ENCODE results near the gene USP3. TPM values are rescaled to one million over a fixed set of nuclear protein-coding genes. Genes with fewer than 3 reads are reported as not detected.

The USP3 gene
- polyA plus RNA-seq, 1 of the 3 experiments (the other 2 are of a cell fraction) = 9.3 TPM

DNA sequence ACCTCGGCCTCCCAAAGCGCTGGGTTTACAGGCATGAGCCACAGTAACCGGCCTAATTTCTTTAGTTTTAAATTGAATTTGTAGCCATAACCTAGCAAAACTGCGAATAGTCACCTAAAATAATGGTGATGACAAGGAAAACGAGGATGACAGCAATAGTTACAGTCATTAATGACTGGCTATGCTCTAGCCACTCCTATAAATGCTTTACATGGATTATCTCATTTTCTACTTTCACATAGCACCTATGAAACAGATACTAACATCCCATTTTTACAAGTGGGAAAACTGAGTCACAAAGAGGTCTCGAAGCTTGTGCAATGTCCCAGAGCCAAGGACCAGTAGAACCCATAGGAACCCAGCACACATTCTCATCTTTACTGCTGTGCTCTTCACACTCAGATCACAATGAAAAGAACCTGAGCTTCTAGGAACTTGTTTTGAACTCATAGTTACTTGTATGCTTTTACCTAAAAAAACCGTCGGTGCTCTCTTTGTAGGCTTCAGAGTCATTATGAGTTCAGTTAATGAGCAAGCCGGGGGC, 132.2 kb downstream of the USP3 start:
- TF ChIP-seq YY1 (IDR thresholded peaks at IDR 0.05; ENCODE audit: low read depth) (no peak), SMC3 (IDR thresholded peaks at IDR 0.05; ENCODE audit: low read depth, low read length) (no peak), NFIC (IDR thresholded peaks at IDR 0.05; ENCODE audit: borderline replicate concordance) (no peak), EZH2phosphoT487 (IDR thresholded peaks at IDR 0.05; ENCODE audit: borderline replicate concordance, low read depth) (no peak), MXI1 (IDR thresholded peaks at IDR 0.05; ENCODE audit: low read depth, low read length) (no peak), FOSL2 (IDR thresholded peaks at IDR 0.05; ENCODE audit: borderline replicate concordance, low read depth) (no peak)
- TF ChIP-seq, protein P1, sequence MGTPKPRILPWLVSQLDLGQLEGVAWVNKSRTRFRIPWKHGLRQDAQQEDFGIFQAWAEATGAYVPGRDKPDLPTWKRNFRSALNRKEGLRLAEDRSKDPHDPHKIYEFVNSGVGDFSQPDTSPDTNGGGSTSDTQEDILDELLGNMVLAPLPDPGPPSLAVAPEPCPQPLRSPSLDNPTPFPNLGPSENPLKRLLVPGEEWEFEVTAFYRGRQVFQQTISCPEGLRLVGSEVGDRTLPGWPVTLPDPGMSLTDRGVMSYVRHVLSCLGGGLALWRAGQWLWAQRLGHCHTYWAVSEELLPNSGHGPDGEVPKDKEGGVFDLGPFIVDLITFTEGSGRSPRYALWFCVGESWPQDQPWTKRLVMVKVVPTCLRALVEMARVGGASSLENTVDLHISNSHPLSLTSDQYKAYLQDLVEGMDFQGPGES (IDR thresholded peaks at IDR 0.05; ENCODE audit: low read depth, low read length) = no peak
- TF ChIP-seq, protein P2, sequence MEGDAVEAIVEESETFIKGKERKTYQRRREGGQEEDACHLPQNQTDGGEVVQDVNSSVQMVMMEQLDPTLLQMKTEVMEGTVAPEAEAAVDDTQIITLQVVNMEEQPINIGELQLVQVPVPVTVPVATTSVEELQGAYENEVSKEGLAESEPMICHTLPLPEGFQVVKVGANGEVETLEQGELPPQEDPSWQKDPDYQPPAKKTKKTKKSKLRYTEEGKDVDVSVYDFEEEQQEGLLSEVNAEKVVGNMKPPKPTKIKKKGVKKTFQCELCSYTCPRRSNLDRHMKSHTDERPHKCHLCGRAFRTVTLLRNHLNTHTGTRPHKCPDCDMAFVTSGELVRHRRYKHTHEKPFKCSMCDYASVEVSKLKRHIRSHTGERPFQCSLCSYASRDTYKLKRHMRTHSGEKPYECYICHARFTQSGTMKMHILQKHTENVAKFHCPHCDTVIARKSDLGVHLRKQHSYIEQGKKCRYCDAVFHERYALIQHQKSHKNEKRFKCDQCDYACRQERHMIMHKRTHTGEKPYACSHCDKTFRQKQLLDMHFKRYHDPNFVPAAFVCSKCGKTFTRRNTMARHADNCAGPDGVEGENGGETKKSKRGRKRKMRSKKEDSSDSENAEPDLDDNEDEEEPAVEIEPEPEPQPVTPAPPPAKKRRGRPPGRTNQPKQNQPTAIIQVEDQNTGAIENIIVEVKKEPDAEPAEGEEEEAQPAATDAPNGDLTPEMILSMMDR (IDR thresholded peaks at IDR 0.05) = no peak
- CTCF ChIA-PET = interaction anchor here (1.0 to 1.5 kb wide), 2 partner anchors 27 to 36 kb away, joined by 3 read pairs; no protein-coding TSS in a partner anchor
- H3K36me3 ChIP-seq (replicated peaks in 1 of 2; ENCODE audit: control insufficient read depth in 1 of 2, insufficient read depth in 2 of 2, low read length in 1 of 2) = peaks cover 60 to 87% of the 10 kb centered on the region in 2 experiments

DNA sequence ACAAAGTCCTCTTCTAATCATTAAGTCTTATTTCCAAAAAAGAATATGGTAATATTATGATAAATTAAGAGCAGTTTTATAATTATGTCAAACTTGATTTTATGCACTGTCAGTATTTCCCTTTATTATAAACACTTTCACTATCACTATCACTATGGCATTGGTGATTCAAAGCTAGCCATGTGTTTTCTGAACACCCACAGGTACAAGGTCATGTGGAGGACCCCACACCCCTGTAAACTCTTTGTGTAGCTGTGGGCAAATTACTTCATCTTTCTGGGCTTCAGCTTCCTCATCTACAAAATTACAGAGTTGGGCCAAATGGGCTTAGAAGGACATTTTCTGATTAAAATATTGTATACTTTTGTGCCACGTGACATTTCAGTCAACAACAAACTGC, 134.4 kb downstream of the USP3 start:
- H3K27me3 ChIP-seq (ENCODE audit: insufficient read depth) = no peaks in the 10 kb centered on the region
- CTCF ChIA-PET = interaction anchor here (0.7 to 2.7 kb wide), 2 partner anchors 28 to 368 kb away, joined by 3 to 10 read pairs; no protein-coding TSS in a partner anchor
- no peak overlapping the region for H3K4me3 ChIP-seq (ENCODE audit: low read depth in 2 of 2, low read length in 1 of 2)
- H3K27ac ChIP-seq (ENCODE audit: low read depth in 2 of 2, low read length in 1 of 2) = no peak overlapping the region; a peak in 1 of 4 replicates
- H3K9ac ChIP-seq = no peak overlapping the region
- H3K4me1 ChIP-seq (ENCODE audit: control insufficient read depth in 1 of 2, insufficient read depth in 2 of 2, low read depth in 1 of 2, low read length in 1 of 2) = no peaks in the 10 kb centered on the region
- H3K9me3 ChIP-seq = no peaks in the 10 kb centered on the region
- peaks cover 67 to 88% of the 10 kb centered on the region in 2 experiments for H3K36me3 ChIP-seq (replicated peaks in 1 of 2; ENCODE audit: control insufficient read depth in 1 of 2, insufficient read depth in 2 of 2, low read length in 1 of 2)
- TF ChIP-seq EP300 (IDR thresholded peaks at IDR 0.05; ENCODE audit: borderline replicate concordance in 1 of 2, low read depth in 1 of 2, low read length in 1 of 2) (no peak), SMC3 (IDR thresholded peaks at IDR 0.05; ENCODE audit: low read depth, low read length) (no peak), GABPA (IDR thresholded peaks at IDR 0.05; ENCODE audit: low read depth) (no peak), SIN3A (IDR thresholded peaks at IDR 0.05; ENCODE audit: borderline replicate concordance, low read depth, low read length) (no peak), POLR2AphosphoS5 (IDR thresholded peaks at IDR 0.05; ENCODE audit: low read depth, low read length) (no peak), MXI1 (IDR thresholded peaks at IDR 0.05; ENCODE audit: low read depth, low read length) (no peak), RCOR1 (IDR thresholded peaks at IDR 0.05; ENCODE audit: low read length) (no peak), CHD2 (IDR thresholded peaks at IDR 0.05; ENCODE audit: low read length, partially characterized antibody) (no peak)
- TF ChIP-seq, protein P3, sequence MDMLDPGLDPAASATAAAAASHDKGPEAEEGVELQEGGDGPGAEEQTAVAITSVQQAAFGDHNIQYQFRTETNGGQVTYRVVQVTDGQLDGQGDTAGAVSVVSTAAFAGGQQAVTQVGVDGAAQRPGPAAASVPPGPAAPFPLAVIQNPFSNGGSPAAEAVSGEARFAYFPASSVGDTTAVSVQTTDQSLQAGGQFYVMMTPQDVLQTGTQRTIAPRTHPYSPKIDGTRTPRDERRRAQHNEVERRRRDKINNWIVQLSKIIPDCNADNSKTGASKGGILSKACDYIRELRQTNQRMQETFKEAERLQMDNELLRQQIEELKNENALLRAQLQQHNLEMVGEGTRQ (IDR thresholded peaks at IDR 0.05; ENCODE audit: borderline replicate concordance, low read depth, low read length) = no peak
- TF ChIP-seq, protein P4, sequence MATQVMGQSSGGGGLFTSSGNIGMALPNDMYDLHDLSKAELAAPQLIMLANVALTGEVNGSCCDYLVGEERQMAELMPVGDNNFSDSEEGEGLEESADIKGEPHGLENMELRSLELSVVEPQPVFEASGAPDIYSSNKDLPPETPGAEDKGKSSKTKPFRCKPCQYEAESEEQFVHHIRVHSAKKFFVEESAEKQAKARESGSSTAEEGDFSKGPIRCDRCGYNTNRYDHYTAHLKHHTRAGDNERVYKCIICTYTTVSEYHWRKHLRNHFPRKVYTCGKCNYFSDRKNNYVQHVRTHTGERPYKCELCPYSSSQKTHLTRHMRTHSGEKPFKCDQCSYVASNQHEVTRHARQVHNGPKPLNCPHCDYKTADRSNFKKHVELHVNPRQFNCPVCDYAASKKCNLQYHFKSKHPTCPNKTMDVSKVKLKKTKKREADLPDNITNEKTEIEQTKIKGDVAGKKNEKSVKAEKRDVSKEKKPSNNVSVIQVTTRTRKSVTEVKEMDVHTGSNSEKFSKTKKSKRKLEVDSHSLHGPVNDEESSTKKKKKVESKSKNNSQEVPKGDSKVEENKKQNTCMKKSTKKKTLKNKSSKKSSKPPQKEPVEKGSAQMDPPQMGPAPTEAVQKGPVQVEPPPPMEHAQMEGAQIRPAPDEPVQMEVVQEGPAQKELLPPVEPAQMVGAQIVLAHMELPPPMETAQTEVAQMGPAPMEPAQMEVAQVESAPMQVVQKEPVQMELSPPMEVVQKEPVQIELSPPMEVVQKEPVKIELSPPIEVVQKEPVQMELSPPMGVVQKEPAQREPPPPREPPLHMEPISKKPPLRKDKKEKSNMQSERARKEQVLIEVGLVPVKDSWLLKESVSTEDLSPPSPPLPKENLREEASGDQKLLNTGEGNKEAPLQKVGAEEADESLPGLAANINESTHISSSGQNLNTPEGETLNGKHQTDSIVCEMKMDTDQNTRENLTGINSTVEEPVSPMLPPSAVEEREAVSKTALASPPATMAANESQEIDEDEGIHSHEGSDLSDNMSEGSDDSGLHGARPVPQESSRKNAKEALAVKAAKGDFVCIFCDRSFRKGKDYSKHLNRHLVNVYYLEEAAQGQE (IDR thresholded peaks at IDR 0.05; ENCODE audit: low read depth, low read length) = no peak
- no peak overlapping the region for H2AFZ ChIP-seq (ENCODE audit: low read depth)
- 93% methylated on average over 1 of the region's 1 CpG for WGBS (ENCODE audit: low lambda C conversion rate)
- POLR2A ChIA-PET = no interaction called here
- H3F3A ChIP-seq (replicated peaks; ENCODE audit: insufficient read depth) = no peaks in the 10 kb centered on the region
- no peaks in the 10 kb centered on the region for H4K20me1 ChIP-seq (ENCODE audit: insufficient read depth)
- no peak for DNase-seq
- no peaks in the 10 kb centered on the region for H3K9me2 ChIP-seq
- no peaks in the 10 kb centered on the region for H3K79me2 ChIP-seq (ENCODE audit: insufficient read depth)
- no peak overlapping the region for H3K4me2 ChIP-seq

More for the DNA sequence above, 132.2 kb downstream of the USP3 start:
- no peaks in the 10 kb centered on the region for H3K9me3 ChIP-seq
- H3K4me2 ChIP-seq = no peak overlapping the region
- H3K27me3 ChIP-seq (ENCODE audit: insufficient read depth) = no peaks in the 10 kb centered on the region
- H3K9ac ChIP-seq = no peak overlapping the region
- H3K79me2 ChIP-seq (ENCODE audit: insufficient read depth) = no peaks in the 10 kb centered on the region
- H3F3A ChIP-seq (replicated peaks; ENCODE audit: insufficient read depth) = no peaks in the 10 kb centered on the region
- no peaks in the 10 kb centered on the region for H3K9me2 ChIP-seq
- no peak overlapping the region for H3K4me3 ChIP-seq (ENCODE audit: low read depth in 2 of 2, low read length in 1 of 2)
- H4K20me1 ChIP-seq (ENCODE audit: insufficient read depth) = no peaks in the 10 kb centered on the region
- no peak overlapping the region for H3K27ac ChIP-seq (ENCODE audit: low read depth in 2 of 2, low read length in 1 of 2)
- H2AFZ ChIP-seq (ENCODE audit: low read depth) = no peak overlapping the region
- DNase-seq = no peak
- POLR2A ChIA-PET = no interaction called here
- no peaks in the 10 kb centered on the region for H3K4me1 ChIP-seq (ENCODE audit: control insufficient read depth in 1 of 2, insufficient read depth in 2 of 2, low read depth in 1 of 2, low read length in 1 of 2)
- WGBS (ENCODE audit: low lambda C conversion rate) = 94% methylated on average over 9 of the region's 9 CpGs

All from SK-N-SH (cell line).